Endothelial cell (in vitro differentiated cells): ENCODE measurements around the gene ZNF329. TPM values are rescaled to one million over a fixed set of nuclear protein-coding genes. Genes with fewer than 3 reads are reported as not detected.

ENCODE experiments used
- DNase-seq: peaks from one replicate; pipeline ENCODE4 v3.0.0; 2021; ENCODE audit warnings: low spot score
- H3K27ac Mint-ChIP-seq: one replicate; pipeline ENCODE4 v1.8.0; 2021; ENCODE audit warnings: mixed read lengths, inconsistent platforms; ENCODE audit not compliant: unreplicated experiment
- H3K27me3 Mint-ChIP-seq: one replicate; pipeline ENCODE4 v1.8.0; 2021; ENCODE audit warnings: mild to moderate bottlenecking, moderate library complexity, mixed read lengths, inconsistent platforms; ENCODE audit not compliant: unreplicated experiment
- H3K36me3 Mint-ChIP-seq: one replicate; pipeline ENCODE4 v1.8.0; 2021; ENCODE audit warnings: mild to moderate bottlenecking, low read depth, mixed read lengths, inconsistent platforms; ENCODE audit not compliant: unreplicated experiment
- H3K4me1 Mint-ChIP-seq: one replicate; pipeline ENCODE4 v1.8.0; 2021; ENCODE audit warnings: mild to moderate bottlenecking, mixed read lengths, inconsistent platforms; ENCODE audit not compliant: unreplicated experiment
- H3K4me3 Mint-ChIP-seq: one replicate; pipeline ENCODE4 v1.8.0; 2021; ENCODE audit warnings: mild to moderate bottlenecking, mixed read lengths, inconsistent platforms; ENCODE audit not compliant: unreplicated experiment
- H3K9me3 Mint-ChIP-seq: one replicate; pipeline ENCODE4 v1.8.0; 2021; ENCODE audit warnings: mixed read lengths, inconsistent platforms; ENCODE audit not compliant: unreplicated experiment
- total RNA-seq: library from RNA; stranded (reverse); fragmentation: NEBNext Ultra II Directional; extraction: Animal tissue kit (Norgen Biotek cat#: 25700); gene quantifications from one replicate; pipeline ENCODE4 v1.2.1, GENCODE V29; 2021; ENCODE audit not compliant: unreplicated experiment
- TF ChIP-seq, protein P1 (sequence below): fragments of 200-600 bp; sonication (generic); IDR thresholded peaks from one replicate; pipeline ENCODE4 v1.5.0; 2021; ENCODE audit warnings: antibody characterized with exemption; ENCODE audit not compliant: unreplicated experiment

The ZNF329 gene
- total RNA-seq, 1 donor from 2014 or later: 14.9 TPM

DNA sequence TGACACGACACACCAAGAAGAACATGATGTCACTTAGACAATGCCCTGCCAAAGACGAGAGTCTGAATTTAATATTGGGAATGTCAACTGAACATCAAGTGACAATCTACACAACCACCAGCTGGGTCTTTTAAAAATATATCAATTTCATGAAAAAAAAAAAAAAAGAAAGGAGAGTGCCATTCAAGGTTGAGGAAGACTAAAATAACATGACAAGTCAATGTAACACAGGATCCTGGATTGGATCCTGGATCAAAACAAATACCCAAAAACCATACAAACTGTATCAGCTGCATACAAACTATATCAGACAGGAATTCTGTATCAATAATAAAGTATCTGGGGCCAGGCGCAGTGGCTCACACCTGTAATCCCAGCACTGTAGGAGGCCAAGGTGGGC is 4.7 kb downstream of the ZNF329 start:
- peaks cover 4% of the 10 kb centered on the region for H3K4me1 Mint-ChIP-seq
- H3K4me3 Mint-ChIP-seq: peak overlapping the region; percentile 85
- no peak overlapping the region for H3K27ac Mint-ChIP-seq
- peaks cover 33% of the 10 kb centered on the region for H3K9me3 Mint-ChIP-seq
- DNase-seq: no peak
- peaks cover 6% of the 10 kb centered on the region for H3K27me3 Mint-ChIP-seq
- TF ChIP-seq, protein P1, sequence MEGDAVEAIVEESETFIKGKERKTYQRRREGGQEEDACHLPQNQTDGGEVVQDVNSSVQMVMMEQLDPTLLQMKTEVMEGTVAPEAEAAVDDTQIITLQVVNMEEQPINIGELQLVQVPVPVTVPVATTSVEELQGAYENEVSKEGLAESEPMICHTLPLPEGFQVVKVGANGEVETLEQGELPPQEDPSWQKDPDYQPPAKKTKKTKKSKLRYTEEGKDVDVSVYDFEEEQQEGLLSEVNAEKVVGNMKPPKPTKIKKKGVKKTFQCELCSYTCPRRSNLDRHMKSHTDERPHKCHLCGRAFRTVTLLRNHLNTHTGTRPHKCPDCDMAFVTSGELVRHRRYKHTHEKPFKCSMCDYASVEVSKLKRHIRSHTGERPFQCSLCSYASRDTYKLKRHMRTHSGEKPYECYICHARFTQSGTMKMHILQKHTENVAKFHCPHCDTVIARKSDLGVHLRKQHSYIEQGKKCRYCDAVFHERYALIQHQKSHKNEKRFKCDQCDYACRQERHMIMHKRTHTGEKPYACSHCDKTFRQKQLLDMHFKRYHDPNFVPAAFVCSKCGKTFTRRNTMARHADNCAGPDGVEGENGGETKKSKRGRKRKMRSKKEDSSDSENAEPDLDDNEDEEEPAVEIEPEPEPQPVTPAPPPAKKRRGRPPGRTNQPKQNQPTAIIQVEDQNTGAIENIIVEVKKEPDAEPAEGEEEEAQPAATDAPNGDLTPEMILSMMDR: no peak
- peaks cover 39% of the 10 kb centered on the region for H3K36me3 Mint-ChIP-seq

DNA sequence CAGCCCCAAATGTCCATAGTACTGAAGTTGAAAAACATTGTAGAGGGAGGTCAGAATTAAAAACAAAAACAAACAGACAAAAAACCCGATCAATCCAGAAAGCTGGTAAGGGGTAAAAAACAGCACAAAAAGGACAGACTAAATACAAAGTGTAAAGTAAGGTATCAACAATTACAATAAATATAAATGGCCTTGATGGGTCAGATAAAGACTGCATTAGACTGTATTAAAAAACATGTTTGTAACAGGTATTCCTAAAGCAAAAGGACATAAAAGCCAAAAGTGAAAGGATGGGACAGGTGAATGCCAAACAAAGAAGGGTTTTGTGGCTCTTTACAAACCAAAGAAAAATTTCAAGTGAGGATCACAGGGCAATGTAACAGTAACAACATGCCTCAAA is 16.3 kb downstream of the ZNF329 start:
- Mint-ChIP-seq H3K4me1 (no peaks in the 10 kb centered on the region), H3K4me3 (peak overlapping the region; percentile 82), H3K27me3 (peaks cover 13% of the 10 kb centered on the region), H3K36me3 (peaks cover 87% of the 10 kb centered on the region), H3K27ac (no peak overlapping the region), H3K9me3 (peaks cover 77% of the 10 kb centered on the region)
- TF ChIP-seq, protein P1: no peak
- DNase-seq: no peak

DNA sequence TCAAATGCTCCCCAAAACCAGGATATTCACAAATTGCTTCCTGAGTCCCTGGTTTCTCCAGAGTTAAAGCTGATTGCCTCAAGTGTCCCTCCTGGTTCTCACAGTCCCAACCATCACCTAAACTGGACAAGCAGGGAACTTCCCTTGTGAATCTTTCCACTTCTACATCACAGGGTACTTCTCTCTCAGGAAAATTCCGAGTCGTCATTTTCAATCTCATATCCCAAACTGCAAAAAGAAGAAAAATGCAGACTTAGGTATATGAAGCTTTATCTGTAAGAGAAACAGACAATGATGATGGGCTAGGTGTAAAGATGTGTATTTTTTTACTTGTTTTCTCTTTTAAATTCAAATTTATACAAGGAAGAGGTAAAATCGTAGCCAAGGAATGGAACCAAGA is 21.3 kb downstream of the ZNF329 start:
- Mint-ChIP-seq H3K27ac (no peak overlapping the region), H3K27me3 (peaks cover 28% of the 10 kb centered on the region), H3K4me1 (no peaks in the 10 kb centered on the region), H3K36me3 (peaks cover 93% of the 10 kb centered on the region), H3K9me3 (peaks cover 92% of the 10 kb centered on the region), H3K4me3 (peak overlapping the region; percentile 87)
- TF ChIP-seq, protein P1: no peak
- no peak for DNase-seq

DNA sequence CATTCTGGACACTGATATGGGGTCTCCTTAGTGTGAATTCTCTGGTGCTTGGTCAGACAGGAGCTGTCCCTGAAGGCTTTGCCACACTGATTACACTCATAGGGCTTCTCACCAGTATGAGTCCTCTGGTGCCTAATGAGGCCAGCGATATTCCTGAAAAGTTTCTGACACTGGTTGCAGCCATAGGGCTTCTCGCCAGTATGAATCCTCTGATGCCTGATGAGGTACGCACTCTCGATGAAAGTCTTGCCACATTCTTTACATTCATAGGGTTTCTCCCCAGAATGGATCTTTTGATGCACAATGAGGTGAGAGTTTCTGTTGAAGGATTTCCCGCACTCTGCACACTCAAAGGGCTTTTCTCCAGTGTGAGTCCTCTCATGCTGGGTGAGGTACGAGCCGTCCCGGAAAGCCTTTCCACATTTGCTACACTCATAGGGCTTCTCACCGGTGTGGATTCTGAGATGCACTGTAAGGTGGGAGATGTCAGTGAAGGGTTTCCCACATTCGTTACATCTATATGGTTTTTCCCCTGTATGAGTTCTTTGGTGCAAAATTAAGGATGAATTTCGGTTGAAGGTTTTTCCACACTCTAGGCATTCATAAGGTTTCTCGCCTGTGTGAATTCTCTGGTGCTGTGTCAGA is 22.4 kb downstream of the ZNF329 start:
- TF ChIP-seq, protein P1: no peak
- Mint-ChIP-seq H3K27ac (no peak overlapping the region), H3K4me3 (peak overlapping the region; percentile 87), H3K36me3 (peaks cover 88% of the 10 kb centered on the region), H3K9me3 (peaks cover 87% of the 10 kb centered on the region), H3K4me1 (no peaks in the 10 kb centered on the region), H3K27me3 (peaks cover 30% of the 10 kb centered on the region)
- DNase-seq: no peak

DNA sequence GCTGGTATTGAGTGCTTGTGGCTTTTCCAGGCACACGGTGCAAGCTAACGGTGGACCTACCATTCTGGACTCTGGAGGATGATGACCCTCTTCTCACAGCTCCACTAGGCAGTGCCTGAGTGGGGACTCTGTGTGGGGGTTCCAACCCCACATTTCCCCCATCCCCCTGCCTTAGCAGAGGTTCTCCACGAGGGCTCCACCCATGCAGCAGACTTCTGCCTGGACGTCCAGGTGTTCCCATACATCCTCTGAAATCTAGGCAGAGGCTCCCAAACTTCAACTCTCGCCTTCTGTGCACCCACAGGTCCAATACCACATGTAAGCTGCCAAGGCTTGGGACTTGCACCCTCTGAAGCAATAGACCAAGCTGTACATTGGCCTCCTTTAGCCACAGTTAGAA is 27.2 kb downstream of the ZNF329 start:
- no peak overlapping the region for H3K27ac Mint-ChIP-seq
- DNase-seq: no peak
- H3K4me1 Mint-ChIP-seq: no peaks in the 10 kb centered on the region
- H3K4me3 Mint-ChIP-seq: no peak overlapping the region
- TF ChIP-seq, protein P1: no peak
- H3K36me3 Mint-ChIP-seq: peaks cover 74% of the 10 kb centered on the region
- H3K9me3 Mint-ChIP-seq: peaks cover 76% of the 10 kb centered on the region
- peaks cover 30% of the 10 kb centered on the region for H3K27me3 Mint-ChIP-seq
